Astrocyte (in vitro differentiated cells and primary cell): ENCODE data around the gene PRDM15.

Source experiments
- CTCF ChIP-seq: IDR thresholded peaks from 2 replicates; pipeline ENCODE4 v1.5.1; 2011; ENCODE audit warnings: low read depth, mild to moderate bottlenecking, inconsistent platforms, low read length, moderate library complexity; ENCODE audit not compliant: insufficient read depth
- EZH2 ChIP-seq: IDR thresholded peaks from 2 replicates; pipeline ENCODE4 v1.6.1; 2012; ENCODE audit warnings: mild to moderate bottlenecking, low read length, inconsistent platforms; ENCODE audit not compliant: insufficient read depth

- TF ChIP-seq CTCF (no peak), EZH2 (no peak)
These were observed 6.3 kb upstream of the PRDM15 start for GRCh38 chr21:41885341-41886024.
